HepG2 (cell line): Measurements from ENCODE around the gene ABHD2. TPM values are rescaled to one million over a fixed set of nuclear protein-coding genes. Genes with fewer than 3 reads are reported as not detected.

Experiments
- BORCS8-MEF2B ChIP-seq: sonication (generic); formaldehyde crosslinking; IDR thresholded peaks from 2 replicates; pipeline ENCODE4 v1.8.0; 2022; ENCODE audit warnings: mild to moderate bottlenecking, missing genetic modification reagents
- CEBPG ChIP-seq: IDR thresholded peaks from 2 replicates; pipeline ENCODE4 v1.6.1; 2016
- CENPBD1 ChIP-seq: sonication (generic); formaldehyde crosslinking; IDR thresholded peaks from 2 replicates; pipeline ENCODE4 v1.8.0; 2022; ENCODE audit warnings: missing genetic modification reagents, low read depth, mild to moderate bottlenecking, borderline replicate concordance
- FOXO1 ChIP-seq: sonication (generic); formaldehyde crosslinking; IDR thresholded peaks from 2 replicates; pipeline ENCODE4 v1.4.0; 2020; ENCODE audit warnings: missing genetic modification reagents
- GMEB2 ChIP-seq: IDR thresholded peaks from 2 replicates; pipeline ENCODE4 v1.6.1; 2016; ENCODE audit warnings: missing biosample characterization, missing genetic modification reagents, low read depth
- HDAC6 ChIP-seq: fragments of 200-600 bp; sonication (generic); IDR thresholded peaks from 2 replicates; pipeline ENCODE4 v1.7.0; 2017; ENCODE audit warnings: mild to moderate bottlenecking, antibody characterized with exemption, low read length, low read depth
- HES4 ChIP-seq: sonication (generic); formaldehyde crosslinking; IDR thresholded peaks from 2 replicates; pipeline ENCODE4 v1.9.0; 2021; ENCODE audit warnings: mild to moderate bottlenecking, missing genetic modification reagents, borderline replicate concordance
- MAZ ChIP-seq, 2 experiments: sonication (generic) in 1 of 2; formaldehyde crosslinking in 1 of 2; IDR thresholded peaks; 2 replicates each; pipeline versions ENCODE4 v1.5.0 to v1.6.1; 2012 to 2020; ENCODE audit warnings: low read depth in 2 of 2, mild to moderate bottlenecking in 2 of 2, borderline replicate concordance in 1 of 2, improper control_type of control experiment in 1 of 2, low read length in 1 of 2, missing genetic modification reagents in 1 of 2, moderate library complexity in 1 of 2
- NONO ChIP-seq, 2 experiments: fragments of 450-650 bp in 1 of 2; sonication (generic) in 1 of 2; formaldehyde crosslinking in 1 of 2; IDR thresholded peaks in 1 of 2; conservative IDR thresholded peaks in 1 of 2; 2 replicates each; pipeline versions ENCODE4 v1.6.1 to v1.8.0; 2017 to 2022; ENCODE audit warnings: mild to moderate bottlenecking in 1 of 2, missing genetic modification reagents in 1 of 2, moderate library complexity in 1 of 2
- NR2F1 ChIP-seq, 2 experiments: fragments of 450-650 bp in 1 of 2; formaldehyde crosslinking in 1 of 2; IDR thresholded peaks; 2 replicates each; pipeline versions ENCODE4 v1.5.0 to v1.6.1; 2016 to 2020; ENCODE audit warnings: mild to moderate bottlenecking in 1 of 2, missing compliant biosample characterization in 1 of 2, missing genetic modification reagents in 1 of 2, moderate library complexity in 1 of 2
- RBFOX2 ChIP-seq: fragments of 200-400 bp; formaldehyde crosslinking; IDR thresholded peaks from 2 replicates; pipeline ENCODE4 v1.6.1; 2017; ENCODE audit warnings: low read depth, mild to moderate bottlenecking, low read length
- SP140L ChIP-seq: sonication (generic); formaldehyde crosslinking; IDR thresholded peaks from 2 replicates; pipeline ENCODE4 v1.4.0; 2020; ENCODE audit warnings: missing genetic modification reagents, borderline replicate concordance
- TGIF2 ChIP-seq: IDR thresholded peaks from 2 replicates; pipeline ENCODE4 v1.6.1; 2016; ENCODE audit warnings: control low read depth, missing compliant biosample characterization
- THRA ChIP-seq: sonication (generic); formaldehyde crosslinking; IDR thresholded peaks from 2 replicates; pipeline ENCODE4 v1.4.0; 2020; ENCODE audit warnings: missing genetic modification reagents, borderline replicate concordance
- U2AF1 ChIP-seq: fragments of 200-400 bp; formaldehyde crosslinking; optimal IDR thresholded peaks from 2 replicates; pipeline ENCODE3; 2017; ENCODE audit warnings: mild to moderate bottlenecking, low read depth, low read length
- XBP1 ChIP-seq: sonication (generic); formaldehyde crosslinking; IDR thresholded peaks from 2 replicates; pipeline ENCODE4 v1.5.0; 2020; ENCODE audit warnings: missing genetic modification reagents
- ZFP36L2 ChIP-seq: sonication (generic); formaldehyde crosslinking; IDR thresholded peaks from 2 replicates; pipeline ENCODE4 v1.4.0; 2020; ENCODE audit warnings: missing genetic modification reagents
- ZFYVE20 ChIP-seq: sonication (generic); formaldehyde crosslinking; IDR thresholded peaks from 2 replicates; pipeline ENCODE4 v1.8.0; 2023; ENCODE audit warnings: low read depth, mild to moderate bottlenecking, moderate library complexity, missing genetic modification reagents, borderline replicate concordance
- ZKSCAN8 ChIP-seq: IDR thresholded peaks from 2 replicates; pipeline ENCODE4 v1.6.1; 2016; ENCODE audit warnings: borderline replicate concordance, missing genetic modification reagents, missing compliant biosample characterization
- ZNF136 ChIP-seq: sonication (generic); formaldehyde crosslinking; IDR thresholded peaks from 2 replicates; pipeline ENCODE4 v1.8.1; 2022; ENCODE audit warnings: low read depth, mild to moderate bottlenecking, moderate library complexity, missing genetic modification reagents
- ZNF337 ChIP-seq: sonication (generic); formaldehyde crosslinking; IDR thresholded peaks from 2 replicates; pipeline ENCODE4 v1.5.1; 2020; ENCODE audit warnings: missing genetic modification reagents, low read depth, mild to moderate bottlenecking, borderline replicate concordance
- ZNF468 ChIP-seq: sonication (generic); formaldehyde crosslinking; IDR thresholded peaks from 2 replicates; pipeline ENCODE4 v1.8.0; 2022; ENCODE audit warnings: mild to moderate bottlenecking, moderate library complexity, missing genetic modification reagents
- ZNF615 ChIP-seq: sonication (generic); formaldehyde crosslinking; IDR thresholded peaks from 2 replicates; pipeline ENCODE4 v1.5.0; 2020; ENCODE audit warnings: mild to moderate bottlenecking, missing genetic modification reagents, borderline replicate concordance
- ZNF629 ChIP-seq: sonication (generic); formaldehyde crosslinking; conservative IDR thresholded peaks from 2 replicates; pipeline ENCODE4 v1.5.0; 2020; ENCODE audit warnings: missing genetic modification reagents
- ZNF672 ChIP-seq: sonication (generic); formaldehyde crosslinking; IDR thresholded peaks from 2 replicates; pipeline ENCODE4 v1.8.1; 2022; ENCODE audit warnings: missing genetic modification reagents
- polyA plus RNA-seq, 8 experiments: library from polyadenylated mRNA; depleted of rRNA in 3 of 8; stranded (reverse) in 7 of 8; unstranded in 1 of 8; fragments of >200 nt; fragmentation: Illumina TruSeq in 4 of 8; extraction: Trizol in 4 of 8; gene quantifications; 2 replicates each; pipeline versions ENCODE4 v1.2.1 to v1.2.3, GENCODE V29; 2011 to 2016; ENCODE audit warnings: low read depth in 4 of 8, missing spikeins in 1 of 8, mixed read lengths in 1 of 8; ENCODE audit not compliant: insufficient read depth in 1 of 8
- total RNA-seq, 5 experiments: library from RNA; depleted of rRNA; stranded (reverse); fragments of >200 nt; fragmentation: Illumina TruSeq; extraction: Trizol; gene quantifications; 2 replicates each; pipeline ENCODE4 v1.2.3, GENCODE V29; 2016; ENCODE audit warnings: low read depth in 1 of 5

Gene ABHD2
- total and polyA plus RNA-seq, 2 of the 13 experiments (the other 11 are each of a cell fraction or from before 2014, with no cell fraction given) = 14.8 to 22.4 TPM

- TF ChIP-seq GMEB2 (CRISPR knock-in tag) (no peak), ZNF136 (CRISPR knock-in tag) (no peak), HES4 (no peak), ZNF337 (no peak), MAZ (IDR thresholded peaks at IDR 0.05; ENCODE audit: borderline replicate concordance, low read depth, low read length) (no peak), MAZ (CRISPR knock-in tag; IDR thresholded peaks at IDR 0.05; ENCODE audit: low read depth) (no peak), CENPBD1 (CRISPR knock-in tag) (no peak), ZNF468 (CRISPR knock-in tag) (no peak), TGIF2 (peak; percentile 72; the same call in 1 of the 2 replicates), U2AF1 (no peak), ZNF629 (CRISPR knock-in tag) (no peak), HDAC6 (no peak), XBP1 (CRISPR knock-in tag) (no peak), NR2F1 (CRISPR knock-in tag; IDR thresholded peaks at IDR 0.05) (peak in 1 of 2 experiments; percentile 39; a peak in 1 of 4 replicates), ZNF615 (CRISPR knock-in tag) (no peak), BORCS8-MEF2B (CRISPR knock-in tag) (no peak), NONO (IDR thresholded peaks at IDR 0.05) (no peak), NONO (CRISPR knock-in tag; conservative IDR thresholded peaks at IDR 0.05) (no peak), RBFOX2 (no peak), ZFYVE20 (CRISPR knock-in tag) (no peak), THRA (CRISPR knock-in tag) (no peak; the same call in 1 of the 2 replicates), ZNF672 (CRISPR knock-in tag) (no peak), ZFP36L2 (no peak), ZKSCAN8 (CRISPR knock-in tag) (no peak), CEBPG (CRISPR knock-in tag) (peak; percentile 51), FOXO1 (peak; percentile 86; the same call in 1 of the 2 replicates), SP140L (CRISPR knock-in tag) (no peak)
Observed at GRCh38 chr15:89121414-89121813, 33.2 kb downstream of the ABHD2 start (continued).
